Measurements from ENCODE around the gene SENP1. TPM values are rescaled to one million over a fixed set of nuclear protein-coding genes. Genes with fewer than 3 reads are reported as not detected.

The SENP1 gene
- total RNA-seq, 4 donors from 2014 or later = 20.6 to 58.8 (median 24.5) TPM

- Histone ChIP-seq H3K4me1 (no peaks in the 10 kb centered on the region), H3K4me3 (replicated peaks in 1 of 3) (no peak overlapping the region), H3K27ac (no peak overlapping the region), H3K27me3 (no peaks in the 10 kb centered on the region), H3K9me3 (no peaks in the 10 kb centered on the region), H3K36me3 (peaks cover 7 to 73% of the 10 kb centered on the region in 2 donors)
- TF ChIP-seq CTCF (IDR thresholded peaks at IDR 0.05) = no peak
- TF ChIP-seq POLR2A (IDR thresholded peaks at IDR 0.05) = no peak
- DNase-seq = no peak
- intact Hi-C loops (cut with DNase I) = no loop called here
- WGBS, 2 donors = 85 to 91% methylated on average over 7 of the region's 7 CpGs
Measured at GRCh38 chr12:48142818-48143674, 37.2 kb upstream of the SENP1 start.

GRCh38 chr12:48135027-48135426 is 29.1 kb upstream of the SENP1 start:
- no peaks in the 10 kb centered on the region for H3K9me3 ChIP-seq
- H3K27ac ChIP-seq = no peak overlapping the region
- DNase-seq = no peak
- no peaks in the 10 kb centered on the region for H3K4me1 ChIP-seq
- H3K27me3 ChIP-seq = no peaks in the 10 kb centered on the region
- no peak for TF ChIP-seq CTCF (IDR thresholded peaks at IDR 0.05)
- no peak for TF ChIP-seq POLR2A (IDR thresholded peaks at IDR 0.05)
- no peak overlapping the region for H3K4me3 ChIP-seq (replicated peaks in 1 of 3)
- peaks cover 36 to 72% of the 10 kb centered on the region in 2 donors for H3K36me3 ChIP-seq
- intact Hi-C loops (cut with DNase I) = no loop called here
- WGBS, 2 donors = 93 to 96% methylated on average over 5 of the region's 5 CpGs

- peaks cover 29 to 55% of the 10 kb centered on the region in 2 donors for H3K36me3 ChIP-seq
- H3K27ac ChIP-seq = no peak overlapping the region
- H3K27me3 ChIP-seq = no peaks in the 10 kb centered on the region
- H3K4me3 ChIP-seq (replicated peaks in 1 of 3) = no peak overlapping the region
- WGBS, 2 donors = 91 to 96% methylated on average over 14 of the region's 14 CpGs
- intact Hi-C loops (cut with DNase I) = no loop called here
- no peaks in the 10 kb centered on the region for H3K4me1 ChIP-seq
- no peak for DNase-seq
- H3K9me3 ChIP-seq = no peaks in the 10 kb centered on the region
- no peak for TF ChIP-seq CTCF (IDR thresholded peaks at IDR 0.05)
- TF ChIP-seq POLR2A (IDR thresholded peaks at IDR 0.05) = no peak
Measured at GRCh38 chr12:48132826-48133225, 26.9 kb upstream of the SENP1 start.

- Histone ChIP-seq H3K4me3 (replicated peaks in 1 of 3) (no peak overlapping the region), H3K36me3 (peaks cover 23 to 46% of the 10 kb centered on the region in 2 donors), H3K4me1 (no peaks in the 10 kb centered on the region), H3K9me3 (no peaks in the 10 kb centered on the region), H3K27ac (no peak overlapping the region), H3K27me3 (no peaks in the 10 kb centered on the region)
- 95 to 98% methylated on average over 2 of the region's 2 CpGs for WGBS, 2 donors
- TF ChIP-seq CTCF (IDR thresholded peaks at IDR 0.05) (no peak), POLR2A (IDR thresholded peaks at IDR 0.05) (no peak)
- no peak for DNase-seq
- intact Hi-C loops (cut with DNase I) = no loop called here
Measured at GRCh38 chr12:48131517-48131916, 25.6 kb upstream of the SENP1 start.

- WGBS, 2 donors = 96 to 97% methylated on average over 1 of the region's 1 CpG
- no peak for DNase-seq
- Histone ChIP-seq H3K4me3 (replicated peaks in 1 of 3) (no peak overlapping the region), H3K9me3 (no peaks in the 10 kb centered on the region), H3K36me3 (peaks cover 16 to 36% of the 10 kb centered on the region in 2 donors), H3K4me1 (no peaks in the 10 kb centered on the region), H3K27me3 (no peaks in the 10 kb centered on the region), H3K27ac (no peak overlapping the region)
- no peak for TF ChIP-seq POLR2A (IDR thresholded peaks at IDR 0.05)
- intact Hi-C loops (cut with DNase I) = no loop called here
Measured at GRCh38 chr12:48129376-48129775, 23.5 kb upstream of the SENP1 start.
